HepG2 (cell line): Measurements from ENCODE around the gene SDCCAG8.

Experiments used
- PITX1 ChIP-seq: sonication (generic); formaldehyde crosslinking; IDR thresholded peaks from 2 replicates; pipeline ENCODE4 v1.5.1; 2020; ENCODE audit warnings: mild to moderate bottlenecking, missing genetic modification reagents
- TF ChIP-seq, protein P1 (sequence below): sonication (generic); formaldehyde crosslinking; IDR thresholded peaks from 2 replicates; pipeline ENCODE4 v1.5.0; 2020; ENCODE audit warnings: mild to moderate bottlenecking, missing genetic modification reagents, moderate library complexity

DNA sequence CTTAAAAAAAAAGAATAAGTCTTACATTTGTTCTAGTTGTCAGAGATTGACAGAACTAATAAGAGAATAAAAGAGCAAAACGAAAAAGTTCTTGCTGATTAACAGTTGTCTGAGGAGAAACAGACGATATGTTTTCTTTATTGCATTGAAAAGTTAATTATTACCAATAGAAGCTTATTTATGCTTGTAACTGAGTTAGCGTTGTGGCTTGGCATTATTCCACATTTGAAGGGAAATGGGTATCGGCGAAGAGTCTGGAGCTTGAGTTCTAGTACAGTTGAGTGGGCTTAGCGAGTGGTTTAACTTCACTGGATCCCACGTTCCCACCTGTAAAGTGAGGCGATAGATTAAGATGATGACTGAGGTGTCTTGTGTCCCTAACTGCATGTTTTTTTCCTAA is 109.0 kb downstream of the SDCCAG8 start:
- TF ChIP-seq, protein P1, sequence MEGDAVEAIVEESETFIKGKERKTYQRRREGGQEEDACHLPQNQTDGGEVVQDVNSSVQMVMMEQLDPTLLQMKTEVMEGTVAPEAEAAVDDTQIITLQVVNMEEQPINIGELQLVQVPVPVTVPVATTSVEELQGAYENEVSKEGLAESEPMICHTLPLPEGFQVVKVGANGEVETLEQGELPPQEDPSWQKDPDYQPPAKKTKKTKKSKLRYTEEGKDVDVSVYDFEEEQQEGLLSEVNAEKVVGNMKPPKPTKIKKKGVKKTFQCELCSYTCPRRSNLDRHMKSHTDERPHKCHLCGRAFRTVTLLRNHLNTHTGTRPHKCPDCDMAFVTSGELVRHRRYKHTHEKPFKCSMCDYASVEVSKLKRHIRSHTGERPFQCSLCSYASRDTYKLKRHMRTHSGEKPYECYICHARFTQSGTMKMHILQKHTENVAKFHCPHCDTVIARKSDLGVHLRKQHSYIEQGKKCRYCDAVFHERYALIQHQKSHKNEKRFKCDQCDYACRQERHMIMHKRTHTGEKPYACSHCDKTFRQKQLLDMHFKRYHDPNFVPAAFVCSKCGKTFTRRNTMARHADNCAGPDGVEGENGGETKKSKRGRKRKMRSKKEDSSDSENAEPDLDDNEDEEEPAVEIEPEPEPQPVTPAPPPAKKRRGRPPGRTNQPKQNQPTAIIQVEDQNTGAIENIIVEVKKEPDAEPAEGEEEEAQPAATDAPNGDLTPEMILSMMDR (CRISPR knock-in tag): no peak
- no peak for TF ChIP-seq PITX1
